Stomach (tissue), 9 donors: Measurements from ENCODE around the gene TIMM13. TPM values are rescaled to one million over a fixed set of nuclear protein-coding genes. Genes with fewer than 3 reads are reported as not detected.
"Not testable (repeated sequence)": the region's sequence is repeated elsewhere in the genome, so short reads cannot be mapped to it uniquely, and the experiment has no call there.

Source experiments
- DNase-seq, 2 donors: peaks; one replicate each; pipeline versions ENCODE4 v3.0.0 to v3.0.0-alpha.2; 2013 to 2019
- H3K27ac ChIP-seq, 5 donors: fragments of 200-600 bp in 4 of 5; sonication (generic) in 4 of 5; one replicate each; pipeline ENCODE4 v1.5.1; 2013 to 2019; ENCODE audit warnings: mild to moderate bottlenecking in 1 of 5, moderate library complexity in 1 of 5
- H3K27me3 ChIP-seq, 3 donors: fragments of 200-600 bp; sonication (generic); one replicate each; pipeline ENCODE4 v1.5.1; 2017 to 2019; ENCODE audit warnings: mixed run types in 1 of 3
- H3K36me3 ChIP-seq, 4 donors: fragments of 200-600 bp; sonication (generic); 1 replicate in 3 of 4; 2 replicates in 1 of 4; pipeline ENCODE4 v1.5.1; 2016 to 2019
- H3K4me1 ChIP-seq, 4 donors: fragments of 200-600 bp; sonication (generic); one replicate each; pipeline ENCODE4 v1.5.1; 2016 to 2019
- H3K4me3 ChIP-seq, 4 donors: fragments of 200-600 bp; sonication (generic) in 3 of 4; one replicate each; pipeline ENCODE4 v1.5.1; 2016 to 2019; ENCODE audit warnings: mild to moderate bottlenecking in 1 of 4
- H3K9me3 ChIP-seq, 4 donors: fragments of 200-600 bp; sonication (generic); one replicate each; pipeline ENCODE4 v1.5.1; 2016 to 2019
- EP300 ChIP-seq: sonication (generic); formaldehyde crosslinking; IDR thresholded peaks from one replicate; pipeline ENCODE4 v1.6.1; 2017; ENCODE audit warnings: antibody characterized with exemption
- POLR2A ChIP-seq, 4 donors: fragments of 450-650 bp; IDR thresholded peaks; one replicate each; pipeline ENCODE4 v1.6.1; 2016; ENCODE audit warnings: antibody characterized with exemption in 4 of 4, control low read depth in 2 of 4, mild to moderate bottlenecking in 1 of 4, moderate library complexity in 1 of 4
- POLR2AphosphoS5 ChIP-seq, 3 donors: sonication (generic); formaldehyde crosslinking; IDR thresholded peaks; one replicate each; pipeline ENCODE4 v1.6.1; 2016; ENCODE audit warnings: antibody characterized with exemption in 3 of 3
- WGBS, 5 donors: extraction: QIAGEN DNeasy Blood & Tissue Kit in 3 of 5; methylation state at CpG; one replicate each; pipeline versions ENCODE4 v1.1.5 to v1.1.7; 2013 to 2018; 5-methylcytosine and 5-hydroxymethylcytosine counted together
- intact Hi-C: fragments of 100-400 bp; cut with DNase I; formaldehyde crosslinking; loops from one replicate; pipeline ENCODE4 v1.15.1; 2023; ENCODE audit warnings: low total_unique reads
- polyA plus RNA-seq, 3 donors: library from polyadenylated mRNA; stranded (reverse); fragments of 200-250 nt; gene quantifications; one replicate each; pipeline ENCODE4 v1.2.3, GENCODE V29; 2013
- total RNA-seq, 5 donors: library from RNA; depleted of rRNA; stranded (reverse); fragments of >200 nt; gene quantifications; one replicate each; pipeline versions ENCODE4 v1.1.0 to v1.2.3, GENCODE V29; 2014 to 2016
- TF ChIP-seq, protein P1 (sequence below), 7 experiments: fragments of 450-650 bp in 4 of 7; fragments of 200-600 bp in 3 of 7; sonication (generic) in 3 of 7; IDR thresholded peaks; one replicate each; pipeline ENCODE4 v1.5.1; 2016 to 2019; ENCODE audit warnings: antibody characterized with exemption in 7 of 7, control low read depth in 2 of 7, mild to moderate bottlenecking in 1 of 7
- donor health status: healthy with polysubstance abuse.
- donor health status: Bipolar disorder and iron deficiency.
- donor health status: healthy.

Gene TIMM13
- total and polyA plus RNA-seq, 8 donors = 19.2 to 133 (median 54.5) TPM; not detected in 1

DNA sequence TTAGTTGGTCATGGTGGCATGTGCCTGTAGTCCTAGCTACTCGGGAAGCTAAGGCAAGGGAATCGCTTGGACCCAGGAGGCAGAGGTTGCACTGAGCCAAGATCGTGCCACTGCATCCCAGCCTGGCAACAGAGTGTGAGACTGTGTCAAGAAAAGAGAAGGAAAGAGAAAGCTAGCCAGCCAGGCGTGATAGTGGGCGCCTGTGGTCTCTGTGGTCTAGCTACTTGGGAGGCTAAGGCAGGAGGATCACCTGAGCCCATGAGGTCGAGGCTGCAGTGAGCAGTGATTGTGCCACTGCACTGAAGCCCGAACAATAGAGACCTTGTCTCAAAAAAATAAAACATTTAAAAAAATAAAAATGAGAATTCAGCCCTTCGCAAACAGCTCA lies 33.3 kb downstream of the TIMM13 start:
- Histone ChIP-seq H3K4me1 (peaks cover 0 to 7% (median 0%) of the 10 kb centered on the region in 4 donors), H3K36me3 (no peaks in the 10 kb centered on the region), H3K27me3 (peaks cover 0 to 37% (median 6%) of the 10 kb centered on the region in 3 donors), H3K27ac (no peak overlapping the region), H3K9me3 (no peaks in the 10 kb centered on the region), H3K4me3 (no peak overlapping the region)
- no peak for DNase-seq
- TF ChIP-seq POLR2A (IDR thresholded peaks at IDR 0.05) = no peak
- no peak for TF ChIP-seq EP300
- TF ChIP-seq, protein P1, sequence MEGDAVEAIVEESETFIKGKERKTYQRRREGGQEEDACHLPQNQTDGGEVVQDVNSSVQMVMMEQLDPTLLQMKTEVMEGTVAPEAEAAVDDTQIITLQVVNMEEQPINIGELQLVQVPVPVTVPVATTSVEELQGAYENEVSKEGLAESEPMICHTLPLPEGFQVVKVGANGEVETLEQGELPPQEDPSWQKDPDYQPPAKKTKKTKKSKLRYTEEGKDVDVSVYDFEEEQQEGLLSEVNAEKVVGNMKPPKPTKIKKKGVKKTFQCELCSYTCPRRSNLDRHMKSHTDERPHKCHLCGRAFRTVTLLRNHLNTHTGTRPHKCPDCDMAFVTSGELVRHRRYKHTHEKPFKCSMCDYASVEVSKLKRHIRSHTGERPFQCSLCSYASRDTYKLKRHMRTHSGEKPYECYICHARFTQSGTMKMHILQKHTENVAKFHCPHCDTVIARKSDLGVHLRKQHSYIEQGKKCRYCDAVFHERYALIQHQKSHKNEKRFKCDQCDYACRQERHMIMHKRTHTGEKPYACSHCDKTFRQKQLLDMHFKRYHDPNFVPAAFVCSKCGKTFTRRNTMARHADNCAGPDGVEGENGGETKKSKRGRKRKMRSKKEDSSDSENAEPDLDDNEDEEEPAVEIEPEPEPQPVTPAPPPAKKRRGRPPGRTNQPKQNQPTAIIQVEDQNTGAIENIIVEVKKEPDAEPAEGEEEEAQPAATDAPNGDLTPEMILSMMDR (IDR thresholded peaks at IDR 0.05) = no peak
- no peak for TF ChIP-seq POLR2AphosphoS5 (IDR thresholded peaks at IDR 0.05)
- intact Hi-C loops = no loop called here
- 48 to 80% (median 69%) methylated on average over 8 of the region's 8 CpGs for WGBS, 5 donors

DNA sequence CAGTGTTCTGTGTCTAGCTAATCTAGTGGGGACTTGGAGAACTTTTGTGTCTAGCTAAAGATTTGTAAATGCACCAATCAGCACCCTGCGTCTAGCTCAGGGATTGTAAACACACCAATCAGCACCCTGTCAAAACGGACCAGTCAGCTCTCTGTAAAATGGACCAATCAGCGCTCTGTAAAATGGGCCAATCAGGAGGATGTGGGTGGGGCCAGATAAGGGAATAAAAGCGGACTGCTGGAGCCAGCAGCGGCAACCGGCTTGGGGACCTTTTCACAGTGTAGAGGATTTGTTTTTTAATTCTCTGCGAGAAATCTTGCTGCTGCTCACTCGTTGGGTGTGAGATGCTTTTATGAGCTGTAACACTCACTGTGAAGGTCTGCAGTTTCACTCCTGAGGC lies 34.5 kb downstream of the TIMM13 start:
- H3K27ac ChIP-seq, H3K9me3 ChIP-seq, H3K4me1 ChIP-seq, H3K36me3 ChIP-seq, H3K4me3 ChIP-seq, DNase-seq, intact Hi-C loops: not testable (repeated sequence)
- peaks cover 0 to 38% (median 6%) of the 10 kb centered on the region in 3 donors for H3K27me3 ChIP-seq
- 67 to 73% (median 70%) methylated on average over 8 of the region's 8 CpGs for WGBS, 5 donors

DNA sequence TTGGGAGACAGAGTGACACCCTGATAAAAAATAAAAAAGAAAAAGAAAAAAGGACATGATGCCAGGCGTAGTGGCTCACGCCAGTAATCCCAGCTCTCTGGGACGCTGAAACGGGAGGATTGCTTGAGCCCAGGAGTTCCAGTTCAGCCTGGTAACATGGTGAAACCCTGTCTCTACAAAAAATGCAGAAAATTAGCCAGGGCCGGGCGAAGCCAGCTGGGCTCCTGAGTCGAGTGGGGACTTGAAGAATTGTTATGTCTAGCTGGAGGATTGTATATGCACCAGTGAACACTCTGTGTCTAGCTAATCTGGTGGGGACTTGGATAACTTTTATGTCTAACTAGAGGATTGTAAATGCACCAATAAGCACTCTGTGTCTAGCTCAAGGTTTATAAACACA lies 35.0 kb downstream of the TIMM13 start:
- Histone ChIP-seq H3K4me1 (peaks cover 0 to 7% (median 0%) of the 10 kb centered on the region in 4 donors), H3K9me3 (no peaks in the 10 kb centered on the region), H3K27me3 (peaks cover 0 to 43% (median 6%) of the 10 kb centered on the region in 3 donors), H3K4me3 (no peak overlapping the region), H3K27ac (no peak overlapping the region), H3K36me3 (no peaks in the 10 kb centered on the region)
- intact Hi-C loops = no loop called here
- 57 to 76% (median 62%) methylated on average over 7 of the region's 7 CpGs for WGBS, 5 donors
- TF ChIP-seq POLR2A (IDR thresholded peaks at IDR 0.05) (no peak), POLR2AphosphoS5 (IDR thresholded peaks at IDR 0.05) (no peak), EP300 (no peak)
- TF ChIP-seq, protein P1 (IDR thresholded peaks at IDR 0.05) = no peak
- no peak for DNase-seq

DNA sequence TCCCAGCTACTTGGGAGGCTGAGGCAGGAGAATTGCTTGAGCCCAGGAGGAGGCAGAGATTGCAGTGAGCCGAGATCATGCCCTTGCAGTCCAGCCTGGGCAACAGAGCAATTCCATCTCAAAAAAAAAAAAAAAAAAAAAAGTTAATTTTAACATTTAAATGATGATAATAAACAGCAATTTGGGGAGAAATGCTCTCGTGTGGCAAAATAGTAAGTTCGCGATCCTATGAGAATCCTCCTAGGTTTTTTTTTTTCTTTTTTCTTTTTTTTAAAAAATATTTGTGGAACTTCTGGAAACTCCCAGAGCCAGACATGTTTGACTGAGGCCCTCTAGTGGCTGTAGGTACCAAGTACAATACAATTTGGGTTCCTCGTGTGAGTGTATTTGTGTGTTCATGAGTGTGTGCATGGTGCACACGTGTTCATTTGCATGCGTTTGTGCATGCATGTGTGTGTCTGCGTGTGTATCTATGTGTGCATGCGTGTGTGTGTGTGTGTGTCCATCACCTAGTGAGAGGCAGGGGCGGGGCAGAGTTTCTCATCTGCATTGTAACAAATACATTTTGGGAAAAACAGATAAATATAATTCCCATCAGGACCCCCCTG lies 36.2 kb downstream of the TIMM13 start:
- Histone ChIP-seq H3K9me3 (no peaks in the 10 kb centered on the region), H3K27me3 (peaks cover 0 to 45% (median 4%) of the 10 kb centered on the region in 3 donors), H3K36me3 (no peaks in the 10 kb centered on the region), H3K4me1 (peaks cover 0 to 7% (median 0%) of the 10 kb centered on the region in 4 donors), H3K4me3 (no peak overlapping the region), H3K27ac (no peak overlapping the region)
- 5 to 8% (median 6%) methylated on average over 10 of the region's 10 CpGs for WGBS, 5 donors
- intact Hi-C loops = no loop called here
- TF ChIP-seq, protein P1 (IDR thresholded peaks at IDR 0.05) = peak in 5 of 7 experiments; percentile 64 to 92 (median 77)
- TF ChIP-seq EP300 (no peak), POLR2AphosphoS5 (IDR thresholded peaks at IDR 0.05) (no peak)
- peak; percentile 32 to 83 for DNase-seq

DNA sequence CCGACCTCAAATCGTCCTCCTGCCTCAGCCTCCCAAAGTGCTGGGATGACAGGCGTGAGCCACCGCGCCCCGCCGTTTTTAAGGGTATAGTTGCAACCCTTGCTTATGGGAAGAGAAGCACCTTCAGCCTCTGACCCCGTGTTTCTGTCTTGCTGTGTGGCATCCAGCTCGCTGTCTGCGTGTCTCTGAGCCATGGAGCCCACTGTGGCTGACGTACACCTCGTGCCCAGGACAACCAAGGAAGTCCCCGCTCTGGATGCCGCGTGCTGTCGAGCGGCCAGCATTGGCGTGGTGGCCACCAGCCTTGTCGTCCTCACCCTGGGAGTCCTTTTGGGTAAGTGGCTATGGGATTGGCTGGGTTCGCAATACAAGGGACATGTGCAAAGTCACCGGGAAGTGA lies 37.8 kb downstream of the TIMM13 start:
- WGBS, 5 donors = 81 to 90% (median 86%) methylated on average over 20 to 21 of the region's 21 CpGs
- intact Hi-C loops = no loop called here
- Histone ChIP-seq H3K4me1 (peaks cover 0 to 7% (median 5%) of the 10 kb centered on the region in 4 donors), H3K4me3 (no peak overlapping the region), H3K27me3 (peaks cover 0 to 45% (median 0%) of the 10 kb centered on the region in 3 donors), H3K9me3 (no peaks in the 10 kb centered on the region), H3K36me3 (no peaks in the 10 kb centered on the region), H3K27ac (no peak overlapping the region)
- no peak for DNase-seq
- no peak for TF ChIP-seq POLR2AphosphoS5 (IDR thresholded peaks at IDR 0.05)
- TF ChIP-seq POLR2A (IDR thresholded peaks at IDR 0.05) = no peak
- TF ChIP-seq, protein P1 (IDR thresholded peaks at IDR 0.05) = no peak
- TF ChIP-seq EP300 = no peak
